HepG2 (cell line): ENCODE measurements around the gene CISH. TPM values are rescaled to one million over a fixed set of nuclear protein-coding genes. Genes with fewer than 3 reads are reported as not detected.

Source experiments
- ADNP ChIP-seq: sonication (generic); formaldehyde crosslinking; IDR thresholded peaks from 2 replicates; pipeline ENCODE4 v1.4.0; 2020; ENCODE audit warnings: missing genetic modification reagents
- FOXC1 ChIP-seq: sonication (generic); formaldehyde crosslinking; IDR thresholded peaks from 2 replicates; pipeline ENCODE4 v1.8.0; 2022; ENCODE audit warnings: mild to moderate bottlenecking, missing genetic modification reagents, borderline replicate concordance
- HNRNPLL ChIP-seq: fragments of 200-400 bp; formaldehyde crosslinking; IDR thresholded peaks from 2 replicates; pipeline ENCODE4 v1.6.1; 2017; ENCODE audit warnings: mild to moderate bottlenecking, low read depth, low read length; ENCODE audit not compliant: poor library complexity, severe bottlenecking
- KDM1A ChIP-seq: IDR thresholded peaks from 2 replicates; pipeline ENCODE4 v1.6.1; 2016; ENCODE audit warnings: missing compliant biosample characterization
- KLF16 ChIP-seq, 2 experiments: sonication (generic) in 1 of 2; formaldehyde crosslinking in 1 of 2; IDR thresholded peaks; 2 replicates each; pipeline versions ENCODE4 v1.6.1 to v1.8.0; 2016 to 2023; ENCODE audit warnings: missing genetic modification reagents in 2 of 2, missing compliant biosample characterization in 1 of 2
- MXD4 ChIP-seq: IDR thresholded peaks from 2 replicates; pipeline ENCODE4 v1.6.1; 2016; ENCODE audit warnings: mild to moderate bottlenecking, missing biosample characterization, missing genetic modification reagents
- NCOA1 ChIP-seq: sonication (generic); formaldehyde crosslinking; IDR thresholded peaks from 2 replicates; pipeline ENCODE4 v1.9.0; 2021; ENCODE audit warnings: missing genetic modification reagents
- NFYC ChIP-seq: IDR thresholded peaks from 2 replicates; pipeline ENCODE4 v1.6.1; 2016; ENCODE audit warnings: missing genetic modification reagents, missing compliant biosample characterization
- RCOR2 ChIP-seq: IDR thresholded peaks from 2 replicates; pipeline ENCODE4 v1.6.1; 2016; ENCODE audit warnings: missing biosample characterization, missing genetic modification reagents
- SMARCC2 ChIP-seq: fragments of 450-650 bp; IDR thresholded peaks from 2 replicates; pipeline ENCODE4 v1.6.1; 2017; ENCODE audit warnings: antibody characterized with exemption, mild to moderate bottlenecking
- SP1 ChIP-seq, 2 experiments: fragments of 450-650 bp in 1 of 2; sonication (generic) in 1 of 2; formaldehyde crosslinking in 1 of 2; IDR thresholded peaks; 2 replicates each; pipeline versions ENCODE4 v1.4.0 to v1.6.1; 2016 to 2020; ENCODE audit warnings: missing genetic modification reagents in 1 of 2
- ZNF546 ChIP-seq: sonication (generic); formaldehyde crosslinking; conservative IDR thresholded peaks from 2 replicates; pipeline ENCODE4 v1.8.1; 2023; ENCODE audit warnings: mild to moderate bottlenecking, missing genetic modification reagents
- ZNF790 ChIP-seq: sonication (generic); formaldehyde crosslinking; IDR thresholded peaks from 2 replicates; pipeline ENCODE4 v1.8.0; 2022; ENCODE audit warnings: missing genetic modification reagents, mild to moderate bottlenecking, borderline replicate concordance
- polyA plus RNA-seq, 8 experiments: library from polyadenylated mRNA; depleted of rRNA in 3 of 8; stranded (reverse) in 7 of 8; unstranded in 1 of 8; fragments of >200 nt; fragmentation: Illumina TruSeq in 4 of 8; extraction: Trizol in 4 of 8; gene quantifications; 2 replicates each; pipeline versions ENCODE4 v1.2.1 to v1.2.3, GENCODE V29; 2011 to 2016; ENCODE audit warnings: low read depth in 4 of 8, missing spikeins in 1 of 8, mixed read lengths in 1 of 8; ENCODE audit not compliant: insufficient read depth in 1 of 8
- total RNA-seq, 5 experiments: library from RNA; depleted of rRNA; stranded (reverse); fragments of >200 nt; fragmentation: Illumina TruSeq; extraction: Trizol; gene quantifications; 2 replicates each; pipeline ENCODE4 v1.2.3, GENCODE V29; 2016; ENCODE audit warnings: low read depth in 1 of 5
- TF ChIP-seq, protein P1 (sequence below), 2 experiments: sonication (generic) in 1 of 2; formaldehyde crosslinking in 1 of 2; IDR thresholded peaks; 2 replicates each; pipeline versions ENCODE4 v1.4.0 to v1.6.1; 2018 to 2020; ENCODE audit warnings: missing genetic modification reagents in 2 of 2, borderline replicate concordance in 1 of 2, low read depth in 1 of 2, mild to moderate bottlenecking in 1 of 2, missing biosample characterization in 1 of 2
- TF ChIP-seq, protein P2 (sequence below): sonication (generic); formaldehyde crosslinking; IDR thresholded peaks from 2 replicates; pipeline ENCODE4 v1.5.1; 2020; ENCODE audit warnings: missing genetic modification reagents, mild to moderate bottlenecking, borderline replicate concordance
- TF ChIP-seq, protein P3 (sequence below): IDR thresholded peaks from 2 replicates; pipeline ENCODE4 v1.6.1; 2016; ENCODE audit warnings: low read depth
- TF ChIP-seq, protein P4 (sequence below): sonication (generic); formaldehyde crosslinking; IDR thresholded peaks from 2 replicates; pipeline ENCODE4 v1.5.1; 2020; ENCODE audit warnings: missing genetic modification reagents, mild to moderate bottlenecking, borderline replicate concordance
- TF ChIP-seq, protein P5 (sequence below): sonication (generic); formaldehyde crosslinking; IDR thresholded peaks from 2 replicates; pipeline ENCODE4 v1.5.1; 2020; ENCODE audit warnings: mild to moderate bottlenecking, missing genetic modification reagents

Gene CISH
- total and polyA plus RNA-seq, 2 of the 13 experiments (the other 11 are each of a cell fraction or from before 2014, with no cell fraction given), result 0.91 to 1.5 TPM

DNA sequence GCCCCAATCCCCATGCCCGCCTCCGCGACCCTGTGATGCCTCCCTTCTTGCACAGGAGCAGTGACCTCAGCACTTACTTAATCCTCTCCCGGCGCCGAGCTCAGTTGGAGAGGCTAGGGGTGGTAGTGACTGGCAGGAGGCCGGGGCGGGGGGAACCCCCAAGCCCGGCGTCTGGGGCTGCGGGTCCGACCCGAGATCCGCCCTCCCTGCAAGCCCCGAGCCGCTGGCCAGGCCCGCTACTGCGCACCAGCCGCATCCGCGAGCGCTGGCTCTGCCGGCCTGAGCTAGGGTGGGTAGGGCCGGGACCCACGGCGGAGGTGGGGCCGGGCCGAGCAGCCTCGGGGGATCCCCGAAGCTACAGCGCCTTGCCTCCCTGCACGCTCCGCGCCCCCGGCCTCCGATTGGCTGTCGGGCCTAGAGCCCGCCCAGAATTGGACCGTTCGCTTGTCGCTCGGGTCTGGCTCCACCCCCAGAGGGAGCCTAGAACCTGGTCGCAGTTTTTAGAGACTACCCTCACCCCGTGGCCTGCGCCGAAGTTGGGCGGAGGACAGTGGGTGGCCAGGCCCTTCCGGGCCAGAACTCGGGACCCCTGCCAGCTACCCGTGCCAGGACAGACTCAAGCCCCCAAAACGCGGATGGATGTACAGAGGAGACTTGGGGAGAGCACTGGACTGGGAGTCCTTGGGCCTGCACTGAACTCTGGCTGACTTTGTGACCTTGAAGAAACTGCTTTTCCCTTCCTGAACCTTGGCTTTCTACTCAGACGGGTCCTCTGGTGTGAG lies 44.0 kb downstream of the CISH start, which contains the start of gene C3orf18 (continued):
- TF ChIP-seq HNRNPLL (peak; percentile 21), NCOA1 (no peak; the same call in 1 of the 2 replicates), RCOR2 (CRISPR knock-in tag) (peak; percentile 37; the same call in 1 of the 2 replicates), KDM1A (CRISPR knock-in tag) (no peak), SMARCC2 (no peak), KLF16 (CRISPR knock-in tag; IDR thresholded peaks at IDR 0.05) (no peak), ZNF790 (CRISPR knock-in tag) (no peak), ADNP (CRISPR knock-in tag) (no peak), FOXC1 (CRISPR knock-in tag) (peak; percentile 51), SP1 (IDR thresholded peaks at IDR 0.05) (no peak), SP1 (CRISPR knock-in tag; IDR thresholded peaks at IDR 0.05) (peak; percentile 53; the same call in 1 of the 2 replicates), ZNF546 (CRISPR knock-in tag) (0 out of 2 replicates have a peak, but pooled peaks have one; percentile 64), MXD4 (no peak), NFYC (CRISPR knock-in tag) (peak; percentile 93)
- TF ChIP-seq, protein P1, sequence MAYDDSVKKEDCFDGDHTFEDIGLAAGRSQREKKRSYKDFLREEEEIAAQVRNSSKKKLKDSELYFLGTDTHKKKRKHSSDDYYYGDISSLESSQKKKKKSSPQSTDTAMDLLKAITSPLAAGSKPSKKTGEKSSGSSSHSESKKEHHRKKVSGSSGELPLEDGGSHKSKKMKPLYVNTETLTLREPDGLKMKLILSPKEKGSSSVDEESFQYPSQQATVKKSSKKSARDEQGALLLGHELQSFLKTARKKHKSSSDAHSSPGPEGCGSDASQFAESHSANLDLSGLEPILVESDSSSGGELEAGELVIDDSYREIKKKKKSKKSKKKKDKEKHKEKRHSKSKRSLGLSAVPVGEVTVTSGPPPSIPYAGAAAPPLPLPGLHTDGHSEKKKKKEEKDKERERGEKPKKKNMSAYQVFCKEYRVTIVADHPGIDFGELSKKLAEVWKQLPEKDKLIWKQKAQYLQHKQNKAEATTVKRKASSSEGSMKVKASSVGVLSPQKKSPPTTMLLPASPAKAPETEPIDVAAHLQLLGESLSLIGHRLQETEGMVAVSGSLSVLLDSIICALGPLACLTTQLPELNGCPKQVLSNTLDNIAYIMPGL (CRISPR knock-in tag; IDR thresholded peaks at IDR 0.05; ENCODE audit: borderline replicate concordance in 1 of 2, low read depth in 1 of 2), result 0 out of 4 replicates have a peak, but pooled peaks of 1 of the 2 experiments have one; percentile 23
- TF ChIP-seq, protein P2, sequence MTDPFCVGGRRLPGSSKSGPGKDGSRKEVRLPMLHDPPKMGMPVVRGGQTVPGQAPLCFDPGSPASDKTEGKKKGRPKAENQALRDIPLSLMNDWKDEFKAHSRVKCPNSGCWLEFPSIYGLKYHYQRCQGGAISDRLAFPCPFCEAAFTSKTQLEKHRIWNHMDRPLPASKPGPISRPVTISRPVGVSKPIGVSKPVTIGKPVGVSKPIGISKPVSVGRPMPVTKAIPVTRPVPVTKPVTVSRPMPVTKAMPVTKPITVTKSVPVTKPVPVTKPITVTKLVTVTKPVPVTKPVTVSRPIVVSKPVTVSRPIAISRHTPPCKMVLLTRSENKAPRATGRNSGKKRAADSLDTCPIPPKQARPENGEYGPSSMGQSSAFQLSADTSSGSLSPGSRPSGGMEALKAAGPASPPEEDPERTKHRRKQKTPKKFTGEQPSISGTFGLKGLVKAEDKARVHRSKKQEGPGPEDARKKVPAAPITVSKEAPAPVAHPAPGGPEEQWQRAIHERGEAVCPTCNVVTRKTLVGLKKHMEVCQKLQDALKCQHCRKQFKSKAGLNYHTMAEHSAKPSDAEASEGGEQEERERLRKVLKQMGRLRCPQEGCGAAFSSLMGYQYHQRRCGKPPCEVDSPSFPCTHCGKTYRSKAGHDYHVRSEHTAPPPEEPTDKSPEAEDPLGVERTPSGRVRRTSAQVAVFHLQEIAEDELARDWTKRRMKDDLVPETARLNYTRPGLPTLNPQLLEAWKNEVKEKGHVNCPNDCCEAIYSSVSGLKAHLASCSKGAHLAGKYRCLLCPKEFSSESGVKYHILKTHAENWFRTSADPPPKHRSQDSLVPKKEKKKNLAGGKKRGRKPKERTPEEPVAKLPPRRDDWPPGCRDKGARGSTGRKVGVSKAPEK (CRISPR knock-in tag), result no peak
- TF ChIP-seq, protein P3, sequence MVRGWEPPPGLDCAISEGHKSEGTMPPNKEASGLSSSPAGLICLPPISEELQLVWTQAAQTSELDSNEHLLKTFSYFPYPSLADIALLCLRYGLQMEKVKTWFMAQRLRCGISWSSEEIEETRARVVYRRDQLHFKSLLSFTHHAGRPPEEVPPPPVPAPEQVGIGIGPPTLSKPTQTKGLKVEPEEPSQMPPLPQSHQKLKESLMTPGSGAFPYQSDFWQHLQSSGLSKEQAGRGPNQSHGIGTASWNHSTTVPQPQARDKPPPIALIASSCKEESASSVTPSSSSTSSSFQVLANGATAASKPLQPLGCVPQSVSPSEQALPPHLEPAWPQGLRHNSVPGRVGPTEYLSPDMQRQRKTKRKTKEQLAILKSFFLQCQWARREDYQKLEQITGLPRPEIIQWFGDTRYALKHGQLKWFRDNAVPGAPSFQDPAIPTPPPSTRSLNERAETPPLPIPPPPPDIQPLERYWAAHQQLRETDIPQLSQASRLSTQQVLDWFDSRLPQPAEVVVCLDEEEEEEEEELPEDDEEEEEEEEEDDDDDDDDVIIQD, result no peak
- TF ChIP-seq, protein P4, sequence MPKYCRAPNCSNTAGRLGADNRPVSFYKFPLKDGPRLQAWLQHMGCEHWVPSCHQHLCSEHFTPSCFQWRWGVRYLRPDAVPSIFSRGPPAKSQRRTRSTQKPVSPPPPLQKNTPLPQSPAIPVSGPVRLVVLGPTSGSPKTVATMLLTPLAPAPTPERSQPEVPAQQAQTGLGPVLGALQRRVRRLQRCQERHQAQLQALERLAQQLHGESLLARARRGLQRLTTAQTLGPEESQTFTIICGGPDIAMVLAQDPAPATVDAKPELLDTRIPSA (CRISPR knock-in tag), result no peak
- TF ChIP-seq, protein P5, sequence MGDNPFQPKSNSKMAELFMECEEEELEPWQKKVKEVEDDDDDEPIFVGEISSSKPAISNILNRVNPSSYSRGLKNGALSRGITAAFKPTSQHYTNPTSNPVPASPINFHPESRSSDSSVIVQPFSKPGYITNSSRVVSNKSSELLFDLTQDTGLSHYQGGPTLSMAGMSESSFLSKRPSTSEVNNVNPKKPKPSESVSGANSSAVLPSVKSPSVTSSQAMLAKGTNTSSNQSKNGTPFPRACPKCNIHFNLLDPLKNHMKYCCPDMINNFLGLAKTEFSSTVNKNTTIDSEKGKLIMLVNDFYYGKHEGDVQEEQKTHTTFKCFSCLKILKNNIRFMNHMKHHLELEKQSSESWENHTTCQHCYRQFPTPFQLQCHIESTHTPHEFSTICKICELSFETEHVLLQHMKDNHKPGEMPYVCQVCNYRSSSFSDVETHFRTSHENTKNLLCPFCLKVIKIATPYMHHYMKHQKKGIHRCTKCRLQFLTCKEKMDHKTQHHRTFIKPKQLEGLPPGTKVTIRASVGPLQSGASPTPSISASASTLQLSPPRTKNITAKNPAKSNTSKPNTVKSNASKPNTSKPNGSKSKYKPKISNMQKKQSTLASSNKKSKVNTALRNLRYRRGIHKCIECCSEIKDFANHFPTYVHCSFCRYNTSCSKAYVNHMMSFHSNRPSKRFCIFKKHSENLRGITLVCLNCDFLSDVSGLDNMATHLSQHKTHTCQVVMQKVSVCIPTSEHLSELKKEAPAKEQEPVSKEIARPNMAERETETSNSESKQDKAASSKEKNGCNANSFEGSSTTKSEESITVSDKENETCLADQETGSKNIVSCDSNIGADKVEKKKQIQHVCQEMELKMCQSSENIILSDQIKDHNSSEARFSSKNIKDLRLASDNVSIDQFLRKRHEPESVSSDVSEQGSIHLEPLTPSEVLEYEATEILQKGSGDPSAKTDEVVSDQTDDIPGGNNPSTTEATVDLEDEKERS (CRISPR knock-in tag), result no peak
